Upper lobe of left lung (tissue), 4 donors: ENCODE data around the gene DAPK1.

Source experiments
- CTCF ChIP-seq, 6 experiments: fragments of 450-650 bp in 4 of 6; fragments of 200-600 bp in 2 of 6; sonication (generic) in 2 of 6; IDR thresholded peaks; one replicate each; pipeline ENCODE4 v1.5.1; 2016 to 2019; ENCODE audit warnings: antibody characterized with exemption in 6 of 6
- EP300 ChIP-seq, 4 donors: sonication (generic); formaldehyde crosslinking; IDR thresholded peaks; one replicate each; pipeline ENCODE4 v1.5.1; 2017; ENCODE audit warnings: antibody characterized with exemption in 4 of 4, control low read depth in 2 of 4
- POLR2A ChIP-seq, 4 donors: fragments of 450-650 bp; IDR thresholded peaks; one replicate each; pipeline ENCODE4 v1.5.1; 2016 to 2017; ENCODE audit warnings: antibody characterized with exemption in 4 of 4, mild to moderate bottlenecking in 2 of 4

GRCh38 chr9:87646546-87646945 is 148.9 kb downstream of the DAPK1 start:
- no peak for TF ChIP-seq CTCF (IDR thresholded peaks at IDR 0.05)
- TF ChIP-seq POLR2A (IDR thresholded peaks at IDR 0.05): no peak
- no peak for TF ChIP-seq EP300 (IDR thresholded peaks at IDR 0.05)
